ENCODE data around the gene IRAK3.

IRAK3 gene

DNA sequence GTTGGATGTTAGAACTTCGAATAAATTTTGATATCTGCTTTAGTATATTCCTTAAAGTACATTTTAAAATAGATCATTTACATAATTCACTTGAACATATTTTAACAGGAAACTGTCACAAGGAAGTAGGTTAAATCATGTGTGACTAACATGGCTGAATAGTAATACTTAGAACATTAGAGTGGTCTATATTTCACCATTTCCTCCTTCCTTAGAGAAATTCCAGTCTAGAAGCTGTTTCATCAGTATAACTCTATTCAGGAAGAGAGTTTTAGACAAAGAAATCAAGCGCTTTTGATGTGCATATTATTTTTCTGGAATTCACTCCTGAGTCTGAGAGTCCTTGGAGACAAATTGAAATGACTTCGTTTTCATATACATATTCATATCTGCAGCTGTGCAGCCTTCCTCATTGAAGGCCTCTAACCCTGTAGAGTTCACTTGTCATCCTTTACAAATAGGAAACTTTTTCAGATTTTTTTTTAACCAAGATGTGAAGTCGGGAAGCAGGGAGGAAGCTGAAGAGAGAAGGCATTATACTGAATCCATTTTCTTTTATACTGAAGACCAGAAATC is 28.4 kb downstream of the IRAK3 start:
- TF ChIP-seq, protein P1, sequence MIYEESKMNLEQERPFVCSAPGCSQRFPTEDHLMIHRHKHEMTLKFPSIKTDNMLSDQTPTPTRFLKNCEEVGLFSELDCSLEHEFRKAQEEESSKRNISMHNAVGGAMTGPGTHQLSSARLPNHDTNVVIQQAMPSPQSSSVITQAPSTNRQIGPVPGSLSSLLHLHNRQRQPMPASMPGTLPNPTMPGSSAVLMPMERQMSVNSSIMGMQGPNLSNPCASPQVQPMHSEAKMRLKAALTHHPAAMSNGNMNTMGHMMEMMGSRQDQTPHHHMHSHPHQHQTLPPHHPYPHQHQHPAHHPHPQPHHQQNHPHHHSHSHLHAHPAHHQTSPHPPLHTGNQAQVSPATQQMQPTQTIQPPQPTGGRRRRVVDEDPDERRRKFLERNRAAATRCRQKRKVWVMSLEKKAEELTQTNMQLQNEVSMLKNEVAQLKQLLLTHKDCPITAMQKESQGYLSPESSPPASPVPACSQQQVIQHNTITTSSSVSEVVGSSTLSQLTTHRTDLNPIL (CRISPR knock-in tag; IDR thresholded peaks at IDR 0.05; ENCODE audit: low read depth), result no peak
- TF ChIP-seq, protein P2, sequence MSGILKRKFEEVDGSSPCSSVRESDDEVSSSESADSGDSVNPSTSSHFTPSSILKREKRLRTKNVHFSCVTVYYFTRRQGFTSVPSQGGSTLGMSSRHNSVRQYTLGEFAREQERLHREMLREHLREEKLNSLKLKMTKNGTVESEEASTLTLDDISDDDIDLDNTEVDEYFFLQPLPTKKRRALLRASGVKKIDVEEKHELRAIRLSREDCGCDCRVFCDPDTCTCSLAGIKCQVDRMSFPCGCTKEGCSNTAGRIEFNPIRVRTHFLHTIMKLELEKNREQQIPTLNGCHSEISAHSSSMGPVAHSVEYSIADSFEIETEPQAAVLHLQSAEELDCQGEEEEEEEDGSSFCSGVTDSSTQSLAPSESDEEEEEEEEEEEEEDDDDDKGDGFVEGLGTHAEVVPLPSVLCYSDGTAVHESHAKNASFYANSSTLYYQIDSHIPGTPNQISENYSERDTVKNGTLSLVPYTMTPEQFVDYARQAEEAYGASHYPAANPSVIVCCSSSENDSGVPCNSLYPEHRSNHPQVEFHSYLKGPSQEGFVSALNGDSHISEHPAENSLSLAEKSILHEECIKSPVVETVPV (CRISPR knock-in tag; IDR thresholded peaks at IDR 0.05), result no peak
- TF ChIP-seq ZFP3 (CRISPR knock-in tag; IDR thresholded peaks at IDR 0.05) (no peak), ESRRG (CRISPR knock-in tag; IDR thresholded peaks at IDR 0.05) (no peak), TOX (CRISPR knock-in tag; IDR thresholded peaks at IDR 0.05; ENCODE audit: borderline replicate concordance) (no peak), CSDC2 (CRISPR knock-in tag; IDR thresholded peaks at IDR 0.05) (no peak), OSR1 (CRISPR knock-in tag; IDR thresholded peaks at IDR 0.05) (no peak)
- TF ChIP-seq, protein P3, sequence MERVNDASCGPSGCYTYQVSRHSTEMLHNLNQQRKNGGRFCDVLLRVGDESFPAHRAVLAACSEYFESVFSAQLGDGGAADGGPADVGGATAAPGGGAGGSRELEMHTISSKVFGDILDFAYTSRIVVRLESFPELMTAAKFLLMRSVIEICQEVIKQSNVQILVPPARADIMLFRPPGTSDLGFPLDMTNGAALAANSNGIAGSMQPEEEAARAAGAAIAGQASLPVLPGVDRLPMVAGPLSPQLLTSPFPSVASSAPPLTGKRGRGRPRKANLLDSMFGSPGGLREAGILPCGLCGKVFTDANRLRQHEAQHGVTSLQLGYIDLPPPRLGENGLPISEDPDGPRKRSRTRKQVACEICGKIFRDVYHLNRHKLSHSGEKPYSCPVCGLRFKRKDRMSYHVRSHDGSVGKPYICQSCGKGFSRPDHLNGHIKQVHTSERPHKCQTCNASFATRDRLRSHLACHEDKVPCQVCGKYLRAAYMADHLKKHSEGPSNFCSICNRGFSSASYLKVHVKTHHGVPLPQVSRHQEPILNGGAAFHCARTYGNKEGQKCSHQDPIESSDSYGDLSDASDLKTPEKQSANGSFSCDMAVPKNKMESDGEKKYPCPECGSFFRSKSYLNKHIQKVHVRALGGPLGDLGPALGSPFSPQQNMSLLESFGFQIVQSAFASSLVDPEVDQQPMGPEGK (CRISPR knock-in tag; IDR thresholded peaks at IDR 0.05; ENCODE audit: borderline replicate concordance), result no peak
- no peak for ATAC-seq

DNA sequence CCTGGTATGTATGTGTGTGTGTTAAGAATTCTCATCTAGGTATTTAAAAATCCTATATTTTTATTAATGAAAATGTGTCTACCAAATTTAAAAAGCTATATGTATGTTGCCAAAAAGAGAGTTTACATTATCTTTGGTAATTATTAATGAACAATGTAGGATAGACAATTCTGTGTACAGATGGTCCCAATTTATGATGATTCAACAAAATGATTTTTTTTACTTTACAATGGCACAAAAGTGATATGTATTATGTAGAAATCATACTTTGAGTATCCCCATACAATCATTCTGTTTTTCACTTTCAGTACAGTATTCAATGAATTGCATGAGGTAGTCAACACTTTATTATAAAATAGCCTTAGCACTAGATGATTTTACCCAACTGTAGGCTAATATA is 39.4 kb downstream of the IRAK3 start:
- no peak for ATAC-seq
- TF ChIP-seq ZFP30 (CRISPR knock-in tag; IDR thresholded peaks at IDR 0.05) (no peak), ZNF8 (CRISPR knock-in tag; IDR thresholded peaks at IDR 0.05) (no peak), ISL1 (CRISPR knock-in tag; IDR thresholded peaks at IDR 0.05) (no peak), ESRRG (CRISPR knock-in tag; IDR thresholded peaks at IDR 0.05) (no peak), OSR1 (CRISPR knock-in tag; IDR thresholded peaks at IDR 0.05) (no peak)
- TF ChIP-seq, protein P4, sequence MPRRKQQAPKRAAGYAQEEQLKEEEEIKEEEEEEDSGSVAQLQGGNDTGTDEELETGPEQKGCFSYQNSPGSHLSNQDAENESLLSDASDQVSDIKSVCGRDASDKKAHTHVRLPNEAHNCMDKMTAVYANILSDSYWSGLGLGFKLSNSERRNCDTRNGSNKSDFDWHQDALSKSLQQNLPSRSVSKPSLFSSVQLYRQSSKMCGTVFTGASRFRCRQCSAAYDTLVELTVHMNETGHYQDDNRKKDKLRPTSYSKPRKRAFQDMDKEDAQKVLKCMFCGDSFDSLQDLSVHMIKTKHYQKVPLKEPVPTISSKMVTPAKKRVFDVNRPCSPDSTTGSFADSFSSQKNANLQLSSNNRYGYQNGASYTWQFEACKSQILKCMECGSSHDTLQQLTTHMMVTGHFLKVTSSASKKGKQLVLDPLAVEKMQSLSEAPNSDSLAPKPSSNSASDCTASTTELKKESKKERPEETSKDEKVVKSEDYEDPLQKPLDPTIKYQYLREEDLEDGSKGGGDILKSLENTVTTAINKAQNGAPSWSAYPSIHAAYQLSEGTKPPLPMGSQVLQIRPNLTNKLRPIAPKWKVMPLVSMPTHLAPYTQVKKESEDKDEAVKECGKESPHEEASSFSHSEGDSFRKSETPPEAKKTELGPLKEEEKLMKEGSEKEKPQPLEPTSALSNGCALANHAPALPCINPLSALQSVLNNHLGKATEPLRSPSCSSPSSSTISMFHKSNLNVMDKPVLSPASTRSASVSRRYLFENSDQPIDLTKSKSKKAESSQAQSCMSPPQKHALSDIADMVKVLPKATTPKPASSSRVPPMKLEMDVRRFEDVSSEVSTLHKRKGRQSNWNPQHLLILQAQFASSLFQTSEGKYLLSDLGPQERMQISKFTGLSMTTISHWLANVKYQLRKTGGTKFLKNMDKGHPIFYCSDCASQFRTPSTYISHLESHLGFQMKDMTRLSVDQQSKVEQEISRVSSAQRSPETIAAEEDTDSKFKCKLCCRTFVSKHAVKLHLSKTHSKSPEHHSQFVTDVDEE (CRISPR knock-in tag; IDR thresholded peaks at IDR 0.05), result no peak

DNA sequence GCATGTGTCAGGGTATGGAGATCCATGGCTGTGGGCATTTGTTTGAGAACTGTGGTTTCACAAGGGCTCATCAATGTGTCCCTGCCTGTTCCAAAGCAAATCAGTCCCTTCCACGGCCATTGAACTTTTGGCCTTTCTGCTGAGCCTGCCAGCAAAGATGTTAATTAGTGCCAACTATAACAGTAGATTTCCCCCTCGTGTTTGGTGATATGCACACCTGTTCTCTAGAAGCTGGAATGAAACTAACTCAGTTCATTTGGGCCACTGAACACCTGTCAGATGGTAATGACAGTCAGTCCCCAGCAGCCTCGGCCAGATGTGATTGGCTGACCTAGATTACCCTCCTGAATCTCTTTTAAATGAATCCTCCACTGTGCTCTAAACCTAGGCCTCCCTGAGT is 43.2 kb downstream of the IRAK3 start:
- TF ChIP-seq, protein P1 (CRISPR knock-in tag; IDR thresholded peaks at IDR 0.05; ENCODE audit: low read depth), result no peak
- TF ChIP-seq ZFP3 (CRISPR knock-in tag; IDR thresholded peaks at IDR 0.05), result no peak
- no peak for TF ChIP-seq GLIS3 (CRISPR knock-in tag; IDR thresholded peaks at IDR 0.05)
- no peak for TF ChIP-seq RARB (CRISPR knock-in tag; IDR thresholded peaks at IDR 0.05)
- no peak for TF ChIP-seq ZC3H10 (CRISPR knock-in tag; IDR thresholded peaks at IDR 0.05)
- TF ChIP-seq, protein P5, sequence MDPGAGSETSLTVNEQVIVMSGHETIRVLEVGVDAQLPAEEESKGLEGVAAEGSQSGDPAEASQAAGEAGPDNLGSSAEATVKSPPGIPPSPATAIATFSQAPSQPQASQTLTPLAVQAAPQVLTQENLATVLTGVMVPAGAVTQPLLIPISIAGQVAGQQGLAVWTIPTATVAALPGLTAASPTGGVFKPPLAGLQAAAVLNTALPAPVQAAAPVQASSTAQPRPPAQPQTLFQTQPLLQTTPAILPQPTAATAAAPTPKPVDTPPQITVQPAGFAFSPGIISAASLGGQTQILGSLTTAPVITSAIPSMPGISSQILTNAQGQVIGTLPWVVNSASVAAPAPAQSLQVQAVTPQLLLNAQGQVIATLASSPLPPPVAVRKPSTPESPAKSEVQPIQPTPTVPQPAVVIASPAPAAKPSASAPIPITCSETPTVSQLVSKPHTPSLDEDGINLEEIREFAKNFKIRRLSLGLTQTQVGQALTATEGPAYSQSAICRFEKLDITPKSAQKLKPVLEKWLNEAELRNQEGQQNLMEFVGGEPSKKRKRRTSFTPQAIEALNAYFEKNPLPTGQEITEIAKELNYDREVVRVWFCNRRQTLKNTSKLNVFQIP (CRISPR knock-in tag; IDR thresholded peaks at IDR 0.05; ENCODE audit: borderline replicate concordance, low read depth), result no peak
- TF ChIP-seq ZNF8 (CRISPR knock-in tag; IDR thresholded peaks at IDR 0.05), result no peak
- no peak for TF ChIP-seq ARNTL (CRISPR knock-in tag; IDR thresholded peaks at IDR 0.05; ENCODE audit: borderline replicate concordance, low read depth)
- no peak for TF ChIP-seq TOX (CRISPR knock-in tag; IDR thresholded peaks at IDR 0.05; ENCODE audit: borderline replicate concordance)
- TF ChIP-seq, protein P2 (CRISPR knock-in tag; IDR thresholded peaks at IDR 0.05), result no peak
- no peak for TF ChIP-seq ISL1 (CRISPR knock-in tag; IDR thresholded peaks at IDR 0.05)
- no peak for TF ChIP-seq SNAI2 (CRISPR knock-in tag; IDR thresholded peaks at IDR 0.05)
- TF ChIP-seq, protein P4 (CRISPR knock-in tag; IDR thresholded peaks at IDR 0.05), result no peak
- no peak for TF ChIP-seq OSR1 (CRISPR knock-in tag; IDR thresholded peaks at IDR 0.05)
- no peak for TF ChIP-seq ZNF565 (CRISPR knock-in tag; conservative IDR thresholded peaks at IDR 0.05; ENCODE audit: low read depth)
- ATAC-seq, result no peak

DNA sequence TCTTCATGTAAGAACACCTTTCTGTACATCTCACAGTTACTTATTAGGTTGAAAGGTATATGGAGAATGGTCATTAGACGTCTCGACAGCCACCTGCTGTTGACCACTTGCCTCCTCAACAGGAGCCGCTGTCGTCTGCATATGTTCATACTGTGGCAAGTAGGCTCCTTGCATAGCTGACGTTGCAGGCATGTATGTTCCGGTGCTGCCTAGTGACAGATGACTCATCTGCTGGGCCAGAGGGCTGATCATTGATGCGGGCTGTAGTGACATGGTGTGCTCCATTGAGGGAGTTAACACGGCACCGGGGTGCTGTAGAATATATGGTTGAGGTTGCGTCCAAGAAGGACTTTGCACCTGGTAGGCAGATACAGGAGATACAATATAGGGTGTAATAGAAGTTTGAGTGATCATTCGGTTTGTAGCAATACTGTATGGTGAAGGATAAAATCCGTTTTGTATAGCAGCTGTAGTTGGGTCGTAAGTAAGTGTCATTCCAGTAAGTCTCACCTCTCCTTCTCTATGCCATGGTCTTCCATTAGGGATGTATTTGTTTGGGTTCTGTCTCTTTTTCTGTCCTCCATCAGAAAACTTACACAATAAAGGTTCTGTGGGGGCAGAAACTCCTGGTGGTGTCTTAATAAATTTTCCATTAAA is 45.2 kb downstream of the IRAK3 start:
- peak; percentile 94 for ATAC-seq
